Vagina (tissue), 2 donors: ENCODE measurements around the gene RAD23B. TPM values are rescaled to one million over a fixed set of nuclear protein-coding genes. Genes with fewer than 3 reads are reported as not detected.

Experiments
- DNase-seq, 2 donors: peaks; one replicate each; pipeline ENCODE4 v3.0.0-alpha.2; 2017; ENCODE audit errors: extremely low spot score in 2 of 2
- H3K27ac ChIP-seq: fragments of 200-600 bp; sonication (generic); one replicate; pipeline ENCODE4 v1.5.1; 2019
- H3K27me3 ChIP-seq: fragments of 200-600 bp; sonication (generic); one replicate; pipeline ENCODE4 v1.5.1; 2019
- H3K36me3 ChIP-seq, 2 donors: fragments of 200-600 bp; sonication (generic); one replicate each; pipeline ENCODE4 v1.5.1; 2017 to 2019
- H3K4me1 ChIP-seq: fragments of 200-600 bp; sonication (generic); one replicate; pipeline ENCODE4 v1.5.1; 2019
- H3K4me3 ChIP-seq, 2 donors: fragments of 200-600 bp; sonication (generic); 1 replicate in 1 of 2; 2 replicates in 1 of 2; pipeline ENCODE4 v1.5.1; 2016 to 2019
- H3K9me3 ChIP-seq: fragments of 200-600 bp; sonication (generic); one replicate; pipeline ENCODE4 v1.5.1; 2019
- CTCF ChIP-seq, 3 experiments: fragments of 450-650 bp in 2 of 3; fragments of 200-600 bp in 1 of 3; sonication (generic) in 1 of 3; IDR thresholded peaks; one replicate each; pipeline ENCODE4 v1.5.1; 2017 to 2019; ENCODE audit warnings: antibody characterized with exemption in 3 of 3, mild to moderate bottlenecking in 2 of 3, moderate library complexity in 2 of 3
- POLR2A ChIP-seq, 2 donors: fragments of 450-650 bp; IDR thresholded peaks; one replicate each; pipeline ENCODE4 v1.6.1; 2017; ENCODE audit warnings: antibody characterized with exemption in 2 of 2, mild to moderate bottlenecking in 2 of 2, moderate library complexity in 2 of 2
- POLR2AphosphoS5 ChIP-seq, 2 donors: sonication (generic); formaldehyde crosslinking; IDR thresholded peaks; one replicate each; pipeline ENCODE4 v1.9.0; 2017; ENCODE audit warnings: antibody characterized with exemption in 2 of 2, mild to moderate bottlenecking in 2 of 2, low read depth in 1 of 2; ENCODE audit not compliant: insufficient read depth in 1 of 2
- intact Hi-C: fragments of 100-400 bp; cut with DNase I; formaldehyde crosslinking; loops from one replicate; pipeline ENCODE4 v1.15.1; 2023
- total RNA-seq: library from RNA; depleted of rRNA; stranded (reverse); fragments of >200 nt; gene quantifications from one replicate; pipeline ENCODE4 v1.2.3, GENCODE V29; 2016

Gene RAD23B
- total RNA-seq, 1 donor from 2014 or later, result 61.1 TPM

GRCh38 chr9:107345327-107345726 lies 62.2 kb downstream of the RAD23B start:
- Histone ChIP-seq H3K4me3 (no peak overlapping the region), H3K36me3 (no peaks in the 10 kb centered on the region), H3K9me3 (no peaks in the 10 kb centered on the region), H3K4me1 (no peaks in the 10 kb centered on the region), H3K27me3 (no peaks in the 10 kb centered on the region), H3K27ac (no peak overlapping the region)
- peak in 1 of 2 donors; percentile 16 for DNase-seq
- intact Hi-C loops, result no loop called here
- no peak for TF ChIP-seq POLR2AphosphoS5 (IDR thresholded peaks at IDR 0.05; ENCODE audit: insufficient read depth in 1 of 2, low read depth in 1 of 2)
- TF ChIP-seq CTCF (IDR thresholded peaks at IDR 0.05), result no peak
- no peak for TF ChIP-seq POLR2A (IDR thresholded peaks at IDR 0.05)

- Histone ChIP-seq H3K27ac (no peak overlapping the region), H3K36me3 (no peaks in the 10 kb centered on the region), H3K27me3 (no peaks in the 10 kb centered on the region), H3K4me3 (no peak overlapping the region), H3K9me3 (no peaks in the 10 kb centered on the region), H3K4me1 (no peaks in the 10 kb centered on the region)
- TF ChIP-seq CTCF (IDR thresholded peaks at IDR 0.05) (no peak), POLR2A (IDR thresholded peaks at IDR 0.05) (no peak), POLR2AphosphoS5 (IDR thresholded peaks at IDR 0.05; ENCODE audit: insufficient read depth in 1 of 2, low read depth in 1 of 2) (no peak)
- intact Hi-C loops, result no loop called here
- peak in 1 of 2 donors; percentile 43 for DNase-seq
Measured at GRCh38 chr9:107348836-107349235, 65.8 kb downstream of the RAD23B start.

GRCh38 chr9:107350443-107350842 lies 67.4 kb downstream of the RAD23B start:
- TF ChIP-seq POLR2A (IDR thresholded peaks at IDR 0.05) (no peak), CTCF (IDR thresholded peaks at IDR 0.05) (no peak), POLR2AphosphoS5 (IDR thresholded peaks at IDR 0.05; ENCODE audit: insufficient read depth in 1 of 2, low read depth in 1 of 2) (no peak)
- Histone ChIP-seq H3K27me3 (no peaks in the 10 kb centered on the region), H3K36me3 (no peaks in the 10 kb centered on the region), H3K4me1 (no peaks in the 10 kb centered on the region), H3K4me3 (no peak overlapping the region), H3K27ac (no peak overlapping the region), H3K9me3 (no peaks in the 10 kb centered on the region)
- DNase-seq, result peak in 1 of 2 donors; percentile 37
- intact Hi-C loops, result no loop called here

GRCh38 chr9:107351382-107352045 lies 68.4 kb downstream of the RAD23B start:
- no peaks in the 10 kb centered on the region for H3K9me3 ChIP-seq
- intact Hi-C loops, result no loop called here
- H3K4me1 ChIP-seq, result no peaks in the 10 kb centered on the region
- H3K4me3 ChIP-seq, result no peak overlapping the region
- H3K27ac ChIP-seq, result no peak overlapping the region
- DNase-seq, result peak in 1 of 2 donors; percentile 49
- no peaks in the 10 kb centered on the region for H3K36me3 ChIP-seq
- TF ChIP-seq CTCF (IDR thresholded peaks at IDR 0.05) (no peak), POLR2A (IDR thresholded peaks at IDR 0.05) (no peak), POLR2AphosphoS5 (IDR thresholded peaks at IDR 0.05; ENCODE audit: insufficient read depth in 1 of 2, low read depth in 1 of 2) (peak in 1 of 2 donors; percentile 42)
- no peaks in the 10 kb centered on the region for H3K27me3 ChIP-seq

- no peaks in the 10 kb centered on the region for H3K4me1 ChIP-seq
- no peaks in the 10 kb centered on the region for H3K27me3 ChIP-seq
- H3K27ac ChIP-seq, result no peak overlapping the region
- H3K9me3 ChIP-seq, result no peaks in the 10 kb centered on the region
- intact Hi-C loops, result no loop called here
- no peak overlapping the region for H3K4me3 ChIP-seq
- DNase-seq, result no peak
- H3K36me3 ChIP-seq, result no peaks in the 10 kb centered on the region
- TF ChIP-seq POLR2AphosphoS5 (IDR thresholded peaks at IDR 0.05; ENCODE audit: insufficient read depth in 1 of 2, low read depth in 1 of 2) (no peak), POLR2A (IDR thresholded peaks at IDR 0.05) (no peak), CTCF (IDR thresholded peaks at IDR 0.05) (no peak)
Measured at GRCh38 chr9:107355394-107355793, 72.3 kb downstream of the RAD23B start.
